Mesenchymal stem cell (in vitro differentiated cells and primary cell): Measurements from ENCODE around the gene LENG8.

Experiments
- DNase-seq: peaks from one replicate; pipeline ENCODE4 v3.0.0-alpha.2; 2013
- H2AFZ ChIP-seq: one replicate; pipeline ENCODE4 v1.6.1; 2013; ENCODE audit warnings: low read depth, mild to moderate bottlenecking, control low read depth, inconsistent platforms, low read length, moderate library complexity
- H2AK5ac ChIP-seq: 2 replicates; pipeline ENCODE4 v1.6.1; 2013; ENCODE audit warnings: low read length, moderate library complexity, mild to moderate bottlenecking, inconsistent platforms; ENCODE audit not compliant: severe bottlenecking
- H2BK120ac ChIP-seq: one replicate; pipeline ENCODE4 v1.6.1; 2013; ENCODE audit warnings: low read depth, mild to moderate bottlenecking, inconsistent platforms, low read length, moderate library complexity
- H2BK12ac ChIP-seq, 2 experiments: one replicate each; pipeline ENCODE4 v1.6.1; 2013; ENCODE audit warnings: inconsistent platforms in 2 of 2, low read length in 2 of 2, mild to moderate bottlenecking in 2 of 2, moderate library complexity in 2 of 2, control low read depth in 1 of 2
- H2BK15ac ChIP-seq: one replicate; pipeline ENCODE4 v1.6.1; 2013; ENCODE audit warnings: mild to moderate bottlenecking, low read depth, inconsistent platforms; ENCODE audit not compliant: poor library complexity, severe bottlenecking
- H2BK5ac ChIP-seq: 2 replicates; pipeline ENCODE4 v1.6.1; 2013; ENCODE audit warnings: low read depth, mild to moderate bottlenecking, low read length, control low read depth, inconsistent platforms; ENCODE audit not compliant: poor library complexity, severe bottlenecking
- H3K14ac ChIP-seq, 2 experiments: one replicate each; pipeline ENCODE4 v1.6.1; 2013; ENCODE audit warnings: inconsistent platforms in 2 of 2, low read length in 2 of 2, control low read depth in 1 of 2, mild to moderate bottlenecking in 1 of 2, moderate library complexity in 1 of 2
- H3K18ac ChIP-seq, 2 experiments: one replicate each; pipeline ENCODE4 v1.6.1; 2013; ENCODE audit warnings: inconsistent platforms in 2 of 2, low read length in 2 of 2, control low read depth in 1 of 2, low read depth in 1 of 2, mild to moderate bottlenecking in 1 of 2
- H3K23ac ChIP-seq, 2 experiments: one replicate each; pipeline ENCODE4 v1.6.1; 2013; ENCODE audit warnings: inconsistent platforms in 2 of 2, low read length in 2 of 2, mild to moderate bottlenecking in 2 of 2, moderate library complexity in 2 of 2, control low read depth in 1 of 2
- H3K27ac ChIP-seq: 2 replicates; pipeline ENCODE4 v1.5.1; 2013; ENCODE audit warnings: mild to moderate bottlenecking, moderate library complexity, low read length, control low read depth, inconsistent platforms; ENCODE audit not compliant: poor library complexity, severe bottlenecking
- H3K27me3 ChIP-seq, 2 experiments: 2 replicates each; pipeline versions ENCODE4 v1.6.1 to v1.7.0; 2013; ENCODE audit warnings: low read length in 2 of 2, mild to moderate bottlenecking in 2 of 2, moderate library complexity in 2 of 2, control low read depth in 1 of 2, inconsistent platforms in 1 of 2; ENCODE audit not compliant: control insufficient read depth in 1 of 2, insufficient read depth in 1 of 2
- H3K36me3 ChIP-seq, 2 experiments: 2 replicates each; pipeline versions ENCODE4 v1.6.1 to v1.7.0; 2013; ENCODE audit warnings: low read length in 2 of 2, control low read depth in 1 of 2, inconsistent platforms in 1 of 2, low read depth in 1 of 2, mild to moderate bottlenecking in 1 of 2; ENCODE audit not compliant: insufficient read depth in 2 of 2, control insufficient read depth in 1 of 2
- H3K4ac ChIP-seq, 2 experiments: one replicate each; pipeline ENCODE4 v1.6.1; 2013; ENCODE audit warnings: inconsistent platforms in 2 of 2, low read length in 2 of 2, mild to moderate bottlenecking in 2 of 2, moderate library complexity in 2 of 2, control low read depth in 1 of 2, low read depth in 1 of 2
- H3K4me1 ChIP-seq: 2 replicates; pipeline ENCODE4 v1.6.1; 2013; ENCODE audit warnings: low read depth, low read length, control low read depth; ENCODE audit not compliant: control insufficient read depth, insufficient read depth
- H3K4me2 ChIP-seq: 2 replicates; pipeline ENCODE4 v1.6.1; 2013; ENCODE audit warnings: low read length, mild to moderate bottlenecking, inconsistent platforms; ENCODE audit not compliant: poor library complexity, severe bottlenecking
- H3K4me3 ChIP-seq, 2 experiments: 2 replicates each; pipeline versions ENCODE4 v1.5.1 to v1.7.0; 2013; ENCODE audit warnings: low read length in 2 of 2, mild to moderate bottlenecking in 2 of 2, control low read depth in 1 of 2, low read depth in 1 of 2; ENCODE audit not compliant: insufficient read depth in 1 of 2
- H3K79me1 ChIP-seq: replicated peaks from 2 replicates; pipeline ENCODE4 v1.6.1; 2013; ENCODE audit warnings: mild to moderate bottlenecking, control low read depth, low read length, inconsistent platforms; ENCODE audit not compliant: poor library complexity, severe bottlenecking
- H3K9ac ChIP-seq: 2 replicates; pipeline ENCODE4 v1.7.0; 2013; ENCODE audit warnings: mild to moderate bottlenecking, low read length, moderate library complexity
- H3K9me3 ChIP-seq: 2 replicates; pipeline ENCODE4 v1.7.0; 2013; ENCODE audit warnings: mild to moderate bottlenecking, low read length; ENCODE audit not compliant: control insufficient read depth
- H4K8ac ChIP-seq: one replicate; pipeline ENCODE4 v1.6.1; 2013; ENCODE audit warnings: inconsistent platforms, mild to moderate bottlenecking, low read length, moderate library complexity
- H4K91ac ChIP-seq: one replicate; pipeline ENCODE4 v1.6.1; 2013; ENCODE audit warnings: mild to moderate bottlenecking, low read length, inconsistent platforms
- WGBS: methylation state at CpG from one replicate; pipeline ENCODE4 v1.1.7; 2013; ENCODE audit warnings: mixed read lengths; 5-methylcytosine and 5-hydroxymethylcytosine counted together

Gene LENG8

GRCh38 chr19:54453921-54454780 lies 5.2 kb downstream of the LENG8 start:
- Histone ChIP-seq H3K79me1 (peaks cover 37% of the 10 kb centered on the region), H3K4me1 (peaks cover 28% of the 10 kb centered on the region), H3K9me3 (no peaks in the 10 kb centered on the region), H4K91ac (no peak overlapping the region), H3K23ac (no peak overlapping the region), H2BK120ac (no peak overlapping the region), H3K27me3 (no peaks in the 10 kb centered on the region), H3K18ac (no peak overlapping the region), H3K14ac (no peak overlapping the region), H3K9ac (no peak overlapping the region), H3K27ac (no peak overlapping the region), H3K4ac (no peak overlapping the region), H2BK15ac (no peak overlapping the region), H4K8ac (no peak overlapping the region), H2AK5ac (no peak overlapping the region), H2BK5ac (no peak overlapping the region), H2BK12ac (no peak overlapping the region), H2AFZ (no peak overlapping the region), H3K4me3 (no peak overlapping the region), H3K36me3 (peaks cover 76 to 83% of the 10 kb centered on the region in 2 experiments), H3K4me2 (no peak overlapping the region)
- DNase-seq = no peak
- 94% methylated on average over 31 of the region's 31 CpGs for WGBS

GRCh38 chr19:54454781-54455675 lies 6.0 kb downstream of the LENG8 start:
- WGBS = 95% methylated on average over 33 of the region's 33 CpGs
- Histone ChIP-seq H4K91ac (no peak overlapping the region), H3K4me1 (peaks cover 36% of the 10 kb centered on the region), H2BK5ac (no peak overlapping the region), H4K8ac (no peak overlapping the region), H2BK15ac (no peak overlapping the region), H2BK12ac (no peak overlapping the region), H3K79me1 (peaks cover 37% of the 10 kb centered on the region), H3K4ac (no peak overlapping the region), H2AK5ac (no peak overlapping the region), H3K4me3 (no peak overlapping the region), H3K9me3 (no peaks in the 10 kb centered on the region), H2BK120ac (no peak overlapping the region), H3K27me3 (no peaks in the 10 kb centered on the region), H3K14ac (no peak overlapping the region), H2AFZ (no peak overlapping the region), H3K4me2 (no peak overlapping the region), H3K23ac (no peak overlapping the region), H3K9ac (no peak overlapping the region), H3K27ac (no peak overlapping the region), H3K18ac (no peak overlapping the region), H3K36me3 (peaks cover 85 to 92% of the 10 kb centered on the region in 2 experiments)
- no peak for DNase-seq

GRCh38 chr19:54455786-54456422 lies 6.9 kb downstream of the LENG8 start:
- Histone ChIP-seq H2BK12ac (no peak overlapping the region), H3K79me1 (peaks cover 37% of the 10 kb centered on the region)

More at GRCh38 chr19:54455786-54456422, 6.9 kb downstream of the LENG8 start:
- Histone ChIP-seq H3K9me3 (no peaks in the 10 kb centered on the region), H4K91ac (no peak overlapping the region), H3K4me3 (no peak overlapping the region), H2AFZ (no peak overlapping the region), H3K4me2 (no peak overlapping the region), H3K4ac (no peak overlapping the region), H2BK5ac (no peak overlapping the region), H2BK120ac (no peak overlapping the region), H3K4me1 (peaks cover 34% of the 10 kb centered on the region), H3K9ac (no peak overlapping the region), H3K27me3 (no peaks in the 10 kb centered on the region), H4K8ac (no peak overlapping the region), H3K14ac (no peak overlapping the region), H2AK5ac (no peak overlapping the region), H3K36me3 (peaks cover 94 to 97% of the 10 kb centered on the region in 2 experiments), H2BK15ac (no peak overlapping the region), H3K23ac (no peak overlapping the region), H3K18ac (no peak overlapping the region), H3K27ac (no peak overlapping the region)
- no peak for DNase-seq
- 95% methylated on average over 22 of the region's 40 CpGs for WGBS
